KG1 (cell line): Measurements from ENCODE around the gene QPRT.
"Not testable (repeated sequence)": the region's sequence is repeated elsewhere in the genome, so short reads cannot be mapped to it uniquely, and the experiment has no call there.

Experiments
- DNase-seq: peaks from one replicate; lab custom pipeline; 2025; lab: John Stamatoyannopoulos, UW

The QPRT gene

GRCh38 chr16:29694384-29695195 lies 15.6 kb downstream of the QPRT start:
- no peak for DNase-seq

- not testable (repeated sequence) for DNase-seq
Observed at GRCh38 chr16:29695675-29696074, 16.7 kb downstream of the QPRT start.

GRCh38 chr16:29696881-29697331 lies 17.9 kb downstream of the QPRT start:
- no peak for DNase-seq

- DNase-seq: no peak
Observed at GRCh38 chr16:29697391-29697790, 18.4 kb downstream of the QPRT start.

- no peak for DNase-seq
Observed at GRCh38 chr16:29698042-29698441, 19.1 kb downstream of the QPRT start.

GRCh38 chr16:29698484-29699323 lies 19.7 kb downstream of the QPRT start:
- DNase-seq: no peak

- no peak for DNase-seq
Observed at GRCh38 chr16:29699324-29700219, 20.6 kb downstream of the QPRT start.

- peak; percentile 43 for DNase-seq
Observed at GRCh38 chr16:29700253-29700987, 21.4 kb downstream of the QPRT start.

- DNase-seq: no peak
Observed at GRCh38 chr16:29701214-29701555, 22.2 kb downstream of the QPRT start.

- DNase-seq: no peak
Observed at GRCh38 chr16:29702269-29702668, 23.3 kb downstream of the QPRT start.

- no peak for DNase-seq
Observed at GRCh38 chr16:29705030-29705429, 26.1 kb downstream of the QPRT start.

- not testable (repeated sequence) for DNase-seq
Observed at GRCh38 chr16:29707160-29707559, 28.2 kb downstream of the QPRT start.

- no peak for DNase-seq
Observed at GRCh38 chr16:29708917-29709600, 30.1 kb downstream of the QPRT start.

- DNase-seq: not testable (repeated sequence)
Observed at GRCh38 chr16:29709657-29710056, 30.7 kb downstream of the QPRT start.

GRCh38 chr16:29710227-29711219 lies 31.5 kb downstream of the QPRT start:
- no peak for DNase-seq

GRCh38 chr16:29712809-29713208 lies 33.8 kb downstream of the QPRT start:
- DNase-seq: no peak

- no peak for DNase-seq
Observed at GRCh38 chr16:29714396-29714795, 35.4 kb downstream of the QPRT start.

- no peak for DNase-seq
Observed at GRCh38 chr16:29714972-29715371, 36.0 kb downstream of the QPRT start.

GRCh38 chr16:29717113-29717512 lies 38.1 kb downstream of the QPRT start:
- no peak for DNase-seq

- no peak for DNase-seq
Observed at GRCh38 chr16:29719063-29719462, 40.1 kb downstream of the QPRT start.
